GM12865 (cell line): ENCODE results near the gene NAV3.

Experiments used
- DNase-seq: peaks from one replicate; pipeline ENCODE4 v3.0.0; 2010; ENCODE audit warnings: low read depth
- H3K4me3 ChIP-seq: 2 replicates; pipeline ENCODE4 v1.5.1; 2011; ENCODE audit warnings: mild to moderate bottlenecking, low read depth, low read length, control low read depth
- CTCF ChIP-seq: IDR thresholded peaks from 2 replicates; pipeline ENCODE4 v1.5.1; 2011; ENCODE audit warnings: low read length, control low read depth, low read depth, inconsistent platforms; ENCODE audit not compliant: insufficient read depth; ENCODE audit errors: missing control alignments

NAV3 gene

GRCh38 chr12:78232756-78233155 is 402.1 kb downstream of the NAV3 start:
- no peak overlapping the region for H3K4me3 ChIP-seq
- no peak for TF ChIP-seq CTCF
- DNase-seq, result no peak

DNA sequence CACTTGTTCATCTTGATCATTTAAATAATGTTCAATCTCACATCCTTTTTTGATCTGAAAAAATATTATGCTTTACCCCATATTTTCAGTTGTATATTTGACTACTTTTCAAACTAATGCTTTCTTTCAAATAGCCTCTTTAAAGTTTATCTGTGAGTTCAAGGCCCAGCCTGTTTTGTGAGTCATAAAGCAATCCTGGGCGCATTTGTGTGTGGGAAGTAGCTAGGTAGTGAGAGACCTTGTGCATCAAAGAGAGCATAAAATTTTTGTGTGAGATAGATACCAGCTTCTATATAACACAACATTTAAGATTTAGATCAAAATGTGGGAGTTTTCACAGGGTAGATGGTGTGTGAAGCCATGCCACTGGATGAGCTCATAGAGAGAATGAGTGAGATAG is 405.6 kb downstream of the NAV3 start:
- no peak for DNase-seq
- H3K4me3 ChIP-seq, result no peak overlapping the region
- TF ChIP-seq CTCF, result no peak

DNA sequence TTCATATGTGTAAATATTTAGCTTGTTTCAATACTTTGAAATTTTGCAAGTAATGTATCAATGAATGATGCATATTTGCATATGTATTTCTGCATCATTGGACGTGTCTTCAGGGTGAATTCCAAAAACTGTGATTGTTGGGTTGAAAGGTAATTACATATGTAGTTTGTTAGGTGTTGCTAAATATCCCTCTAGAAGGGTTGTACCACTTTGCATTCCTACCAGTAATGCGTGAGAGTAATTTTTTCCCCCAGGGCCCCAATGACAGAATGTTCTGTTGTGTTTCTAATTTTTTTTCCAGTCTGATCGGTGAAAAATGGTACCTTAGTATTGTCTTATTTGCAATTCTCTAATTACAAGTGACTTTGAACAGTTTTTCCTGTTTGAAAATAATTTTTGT is 408.9 kb downstream of the NAV3 start:
- TF ChIP-seq CTCF, result no peak
- DNase-seq, result no peak
- no peak overlapping the region for H3K4me3 ChIP-seq

GRCh38 chr12:78240827-78241226 is 410.1 kb downstream of the NAV3 start:
- no peak for TF ChIP-seq CTCF
- no peak overlapping the region for H3K4me3 ChIP-seq
- DNase-seq, result no peak

DNA sequence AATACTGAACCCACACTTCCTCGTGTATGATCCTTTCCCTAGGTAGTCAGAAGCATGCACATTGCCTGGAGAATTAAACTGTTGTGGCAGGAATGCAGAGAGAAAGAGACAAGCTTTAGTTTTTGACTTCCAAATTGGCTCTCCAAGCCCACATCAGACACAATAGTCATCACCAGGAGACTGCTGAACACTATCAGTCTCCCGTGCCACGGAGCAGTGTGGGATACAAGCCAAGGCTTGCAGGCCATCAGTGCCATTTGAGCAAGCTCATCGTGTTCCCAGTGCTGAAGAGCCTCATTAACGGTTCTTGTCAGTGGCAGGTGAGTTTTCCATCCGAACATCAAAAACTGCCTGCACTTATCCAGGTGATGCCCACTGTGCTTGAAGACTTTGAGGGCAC is 410.8 kb downstream of the NAV3 start:
- TF ChIP-seq CTCF, result no peak
- no peak overlapping the region for H3K4me3 ChIP-seq
- no peak for DNase-seq

- no peak overlapping the region for H3K4me3 ChIP-seq
- no peak for TF ChIP-seq CTCF
- no peak for DNase-seq
Observed at GRCh38 chr12:78244916-78245507, 414.3 kb downstream of the NAV3 start.

DNA sequence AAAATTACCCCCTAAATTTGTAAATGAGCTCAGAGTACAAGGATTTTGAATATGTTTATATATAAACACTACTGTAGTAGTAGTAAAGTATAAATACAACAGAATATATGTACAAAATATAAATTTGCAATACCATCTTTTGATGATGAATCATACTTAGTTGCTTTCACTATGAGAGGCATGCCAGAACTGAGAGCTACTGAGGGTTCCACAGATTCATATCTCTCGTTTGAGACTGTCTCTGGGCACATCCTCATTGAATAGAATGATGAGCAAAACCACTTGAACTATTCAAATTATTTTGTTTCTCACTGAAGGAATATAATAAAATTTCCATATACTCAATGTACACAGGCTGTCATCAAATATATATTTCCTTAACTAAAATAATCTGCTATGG is 417.6 kb downstream of the NAV3 start:
- H3K4me3 ChIP-seq, result no peak overlapping the region
- TF ChIP-seq CTCF, result no peak
- DNase-seq, result no peak
